ENCODE measurements around the gene TRPM4. TPM values are rescaled to one million over a fixed set of nuclear protein-coding genes. Genes with fewer than 3 reads are reported as not detected.

TRPM4 gene
- total RNA-seq, 1 donor = 15.0 TPM

- peak; percentile 46 for DNase-seq (ENCODE audit: low read depth)
- peak; percentile 32 for TF ChIP-seq CTCF (IDR thresholded peaks at IDR 0.05; ENCODE audit: insufficient read depth, low read length)
- peak within 1 kb of the TSS; percentile 83 for H3K4me3 ChIP-seq (ENCODE audit: low read depth, low read length)
These were observed 43.6 kb upstream of the TRPM4 start, which contains the start of gene LIN7B for GRCh38 chr19:49113762-49114629. Gene LIN7B (plus strand): TSS chr19:49114370. CDS start chr19:49114405, 35 bp downstream.

DNA sequence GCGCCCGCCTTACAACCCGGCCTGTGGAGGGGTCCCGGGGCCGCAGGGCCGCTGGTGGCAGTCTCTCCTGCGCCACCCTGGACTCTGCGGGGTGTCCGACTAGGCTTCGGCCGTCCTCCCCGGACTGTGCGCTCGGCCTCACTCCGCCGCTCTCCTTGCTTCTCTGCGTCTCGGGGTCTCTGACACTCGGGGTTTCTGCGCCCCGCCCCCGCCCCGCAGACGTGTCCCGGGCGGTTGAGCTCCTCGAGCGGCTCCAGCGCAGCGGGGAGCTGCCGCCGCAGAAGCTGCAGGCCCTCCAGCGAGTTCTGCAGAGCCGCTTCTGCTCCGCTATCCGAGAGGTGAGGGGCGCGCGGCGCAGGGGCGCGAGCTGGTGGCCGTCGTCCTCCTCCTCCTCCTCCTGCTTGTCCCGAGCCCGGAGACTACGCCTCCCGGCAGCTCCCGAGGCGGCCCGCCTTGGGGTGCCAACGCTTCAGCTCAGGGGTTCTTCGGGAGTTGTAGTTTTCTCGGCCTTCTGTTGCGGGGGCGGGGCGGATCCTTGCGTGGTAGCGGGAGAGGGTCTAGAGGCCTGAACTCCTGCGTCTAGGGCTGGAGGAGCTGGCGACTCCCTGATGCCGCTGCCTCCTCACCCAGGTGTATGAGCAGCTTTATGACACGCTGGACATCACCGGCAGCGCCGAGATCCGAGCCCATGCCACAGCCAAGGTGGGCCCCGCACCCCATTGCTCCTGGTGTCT, 42.8 kb upstream of the TRPM4 start:
- peak overlapping the region; percentile 83 for H3K4me3 ChIP-seq (ENCODE audit: low read depth, low read length)
- peak; percentile 47 for DNase-seq (ENCODE audit: low read depth)
- no peak for TF ChIP-seq CTCF (IDR thresholded peaks at IDR 0.05; ENCODE audit: insufficient read depth, low read length)

GRCh38 chr19:49116544-49116943, 41.0 kb upstream of the TRPM4 start:
- DNase-seq (ENCODE audit: low read depth) = no peak
- no peak overlapping the region for H3K4me3 ChIP-seq (ENCODE audit: low read depth, low read length)
- no peak for TF ChIP-seq CTCF (IDR thresholded peaks at IDR 0.05; ENCODE audit: insufficient read depth, low read length)

GRCh38 chr19:49117677-49118564, 39.7 kb upstream of the TRPM4 start:
- TF ChIP-seq CTCF (IDR thresholded peaks at IDR 0.05; ENCODE audit: insufficient read depth, low read length) = no peak
- no peak for DNase-seq (ENCODE audit: low read depth)
- H3K4me3 ChIP-seq (ENCODE audit: low read depth, low read length) = peak overlapping the region; percentile 80

DNA sequence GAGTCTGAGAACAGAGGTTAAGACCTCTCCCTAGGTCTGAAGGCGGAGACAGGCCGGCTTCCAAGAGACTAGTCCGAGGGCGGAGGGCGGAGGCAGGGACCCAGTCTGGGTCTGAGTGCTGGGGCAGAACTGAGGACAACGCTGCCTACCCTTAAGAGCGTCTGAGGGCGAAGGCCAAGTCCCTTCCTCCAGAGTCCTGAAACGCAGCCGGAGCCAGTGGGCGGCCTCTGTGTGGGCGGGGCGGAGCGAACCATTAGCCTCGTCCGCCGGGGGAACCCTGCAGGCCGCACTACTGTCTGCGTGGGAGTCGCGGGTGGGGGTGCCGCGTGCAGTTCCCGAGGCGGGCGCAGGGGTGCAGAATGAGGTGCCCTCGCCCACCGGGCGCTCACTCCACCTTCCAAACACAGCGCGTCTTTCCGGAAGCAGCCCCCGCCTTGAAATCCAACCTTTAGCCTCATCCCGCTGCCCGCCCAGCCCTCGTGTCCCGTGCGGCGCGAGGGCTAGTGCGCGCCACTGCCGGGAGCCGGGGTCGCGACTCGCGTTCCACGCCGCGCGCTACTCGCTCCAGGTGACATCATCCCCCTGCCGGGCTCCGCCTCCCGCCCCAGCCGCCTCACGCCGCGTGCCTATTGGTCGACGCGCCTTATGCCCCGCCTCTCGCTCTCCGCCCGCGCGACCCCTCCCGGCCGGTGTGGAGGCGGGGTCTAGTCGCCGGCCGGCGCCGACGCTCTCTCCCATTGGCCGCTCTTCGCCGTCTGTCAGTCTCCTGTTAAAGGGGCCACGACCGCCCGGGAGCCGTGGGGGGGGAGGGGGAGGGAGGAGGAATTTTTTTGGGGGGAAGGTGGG, 38.8 kb upstream of the TRPM4 start, which contains the start of gene C19orf73:
TSS of gene C19orf73 (minus strand) at position 579 of the 846 bp plus-strand sequence. CDS start at position 458, 121 bp downstream.
- peak; percentile 26 for TF ChIP-seq CTCF (IDR thresholded peaks at IDR 0.05; ENCODE audit: insufficient read depth, low read length)
- H3K4me3 ChIP-seq (ENCODE audit: low read depth, low read length) = peak within 1 kb of the TSS; percentile 80
- peak; percentile 90 for DNase-seq (ENCODE audit: low read depth)

All from fibroblast of the aortic adventitia (primary cell).